ENCODE results near the gene TASOR. TPM values are rescaled to one million over a fixed set of nuclear protein-coding genes. Genes with fewer than 3 reads are reported as not detected.

Gene TASOR
- total RNA-seq, 2 donors from 2014 or later = 62.5 to 94.2 TPM

- Histone ChIP-seq H3K9me3 (ENCODE audit: control insufficient read depth, low read length) (peaks cover 3% of the 10 kb centered on the region), H3K27me3 (ENCODE audit: control insufficient read depth, insufficient read depth, low read length, poor library complexity, severe bottlenecking) (no peaks in the 10 kb centered on the region), H3K9ac (ENCODE audit: extremely low read depth, low read length, poor library complexity, severe bottlenecking) (no peak overlapping the region), H3K4me3 (ENCODE audit: low read length) (no peak overlapping the region), H3K27ac (ENCODE audit: low read depth, low read length) (no peak overlapping the region), H3K4me1 (ENCODE audit: control insufficient read depth, insufficient read depth, low read length) (no peaks in the 10 kb centered on the region), H3K36me3 (ENCODE audit: control insufficient read depth, insufficient read depth, low read length) (peaks cover 98% of the 10 kb centered on the region)
- WGBS, 2 experiments (ENCODE audit: insufficient coverage in 1 of 2, insufficient read length in 1 of 2) = 99 to 100% methylated on average over 2 of the region's 2 CpGs
- H3K4me3 Mint-ChIP-seq = no peak overlapping the region
- no peaks in the 10 kb centered on the region for H3K4me1 Mint-ChIP-seq
- no peaks in the 10 kb centered on the region for H3K27me3 Mint-ChIP-seq (ENCODE audit: insufficient read depth)
- peaks cover 68% of the 10 kb centered on the region for H3K36me3 Mint-ChIP-seq (ENCODE audit: low read depth)
- H3K27ac Mint-ChIP-seq = peak overlapping the region; percentile 22
- H3K9me3 Mint-ChIP-seq = no peaks in the 10 kb centered on the region
- no peak for DNase-seq
- TF ChIP-seq, protein P1, sequence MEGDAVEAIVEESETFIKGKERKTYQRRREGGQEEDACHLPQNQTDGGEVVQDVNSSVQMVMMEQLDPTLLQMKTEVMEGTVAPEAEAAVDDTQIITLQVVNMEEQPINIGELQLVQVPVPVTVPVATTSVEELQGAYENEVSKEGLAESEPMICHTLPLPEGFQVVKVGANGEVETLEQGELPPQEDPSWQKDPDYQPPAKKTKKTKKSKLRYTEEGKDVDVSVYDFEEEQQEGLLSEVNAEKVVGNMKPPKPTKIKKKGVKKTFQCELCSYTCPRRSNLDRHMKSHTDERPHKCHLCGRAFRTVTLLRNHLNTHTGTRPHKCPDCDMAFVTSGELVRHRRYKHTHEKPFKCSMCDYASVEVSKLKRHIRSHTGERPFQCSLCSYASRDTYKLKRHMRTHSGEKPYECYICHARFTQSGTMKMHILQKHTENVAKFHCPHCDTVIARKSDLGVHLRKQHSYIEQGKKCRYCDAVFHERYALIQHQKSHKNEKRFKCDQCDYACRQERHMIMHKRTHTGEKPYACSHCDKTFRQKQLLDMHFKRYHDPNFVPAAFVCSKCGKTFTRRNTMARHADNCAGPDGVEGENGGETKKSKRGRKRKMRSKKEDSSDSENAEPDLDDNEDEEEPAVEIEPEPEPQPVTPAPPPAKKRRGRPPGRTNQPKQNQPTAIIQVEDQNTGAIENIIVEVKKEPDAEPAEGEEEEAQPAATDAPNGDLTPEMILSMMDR (conservative IDR thresholded peaks at IDR 0.05) = no peak
Observed at GRCh38 chr3:56664823-56665222, 18.2 kb downstream of the TASOR start.

DNA sequence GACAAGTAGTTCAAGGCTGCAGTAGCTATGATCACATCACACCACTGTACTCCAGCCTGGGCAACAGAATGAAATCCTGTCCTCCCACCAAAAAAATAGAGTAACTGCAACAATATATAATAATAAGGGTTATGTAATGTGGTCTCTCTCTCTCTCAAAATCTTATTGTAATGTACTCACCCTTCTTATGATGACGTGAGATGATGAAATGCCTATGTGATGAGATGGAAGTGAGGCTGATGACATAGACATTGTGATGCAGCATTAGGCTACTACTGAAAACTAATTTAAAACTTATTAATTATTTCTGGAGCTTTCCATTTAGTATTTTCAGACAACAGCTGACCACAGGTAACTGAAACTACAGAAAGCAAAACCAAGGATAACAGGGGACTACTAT, 27.4 kb downstream of the TASOR start:
- TF ChIP-seq, protein P1 (conservative IDR thresholded peaks at IDR 0.05) = no peak
- H3K27me3 Mint-ChIP-seq (ENCODE audit: insufficient read depth) = no peaks in the 10 kb centered on the region
- H3K36me3 Mint-ChIP-seq (ENCODE audit: low read depth) = peaks cover 78% of the 10 kb centered on the region
- H3K4me1 Mint-ChIP-seq = peaks cover 2% of the 10 kb centered on the region
- H3K4me3 Mint-ChIP-seq = no peak overlapping the region
- Histone ChIP-seq H3K9me3 (ENCODE audit: control insufficient read depth, low read length) (no peaks in the 10 kb centered on the region), H3K9ac (ENCODE audit: extremely low read depth, low read length, poor library complexity, severe bottlenecking) (no peak overlapping the region), H3K27me3 (ENCODE audit: control insufficient read depth, insufficient read depth, low read length, poor library complexity, severe bottlenecking) (no peaks in the 10 kb centered on the region), H3K36me3 (ENCODE audit: control insufficient read depth, insufficient read depth, low read length) (peaks cover 95% of the 10 kb centered on the region), H3K4me1 (ENCODE audit: control insufficient read depth, insufficient read depth, low read length) (no peaks in the 10 kb centered on the region), H3K27ac (ENCODE audit: low read depth, low read length) (no peak overlapping the region), H3K4me3 (ENCODE audit: low read length) (no peak overlapping the region)
- H3K27ac Mint-ChIP-seq = no peak overlapping the region
- no peak for DNase-seq
- 100% methylated on average over 1 of the region's 1 CpG; no CpG with 5 or more reads in 1 of the 2 experiments for WGBS, 2 experiments (ENCODE audit: insufficient coverage in 1 of 2, insufficient read length in 1 of 2)
- H3K9me3 Mint-ChIP-seq = no peaks in the 10 kb centered on the region

DNA sequence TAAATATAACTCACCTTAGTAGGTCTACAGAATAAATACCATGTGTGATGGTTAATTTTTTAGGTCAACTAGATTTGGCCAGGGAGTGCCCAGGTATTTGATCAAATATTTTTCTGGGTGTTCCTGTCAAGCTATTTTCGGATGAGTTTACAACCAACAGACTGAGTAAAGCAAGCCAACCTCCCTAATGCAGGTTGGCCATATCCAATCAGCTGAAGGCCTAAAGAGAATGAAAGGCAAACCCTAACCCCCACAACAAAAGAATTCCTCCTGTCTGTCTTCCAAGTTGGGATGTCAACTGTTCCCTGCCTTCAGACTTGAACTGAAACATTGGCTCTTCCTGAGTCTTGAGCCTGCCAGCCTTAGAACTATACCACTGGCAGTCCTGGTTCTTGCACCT, 28.6 kb downstream of the TASOR start:
- Mint-ChIP-seq H3K27me3 (ENCODE audit: insufficient read depth) (no peaks in the 10 kb centered on the region), H3K9me3 (no peaks in the 10 kb centered on the region), H3K27ac (peak overlapping the region; percentile 48), H3K36me3 (ENCODE audit: low read depth) (peaks cover 77% of the 10 kb centered on the region), H3K4me3 (no peak overlapping the region), H3K4me1 (peaks cover 2% of the 10 kb centered on the region)
- 92 to 100% methylated on average over 1 of the region's 1 CpG for WGBS, 2 experiments (ENCODE audit: insufficient coverage in 1 of 2, insufficient read length in 1 of 2)
- Histone ChIP-seq H3K4me1 (ENCODE audit: control insufficient read depth, insufficient read depth, low read length) (no peaks in the 10 kb centered on the region), H3K27me3 (ENCODE audit: control insufficient read depth, insufficient read depth, low read length, poor library complexity, severe bottlenecking) (no peaks in the 10 kb centered on the region), H3K9ac (ENCODE audit: extremely low read depth, low read length, poor library complexity, severe bottlenecking) (no peak overlapping the region), H3K4me3 (ENCODE audit: low read length) (no peak overlapping the region), H3K9me3 (ENCODE audit: control insufficient read depth, low read length) (no peaks in the 10 kb centered on the region), H3K36me3 (ENCODE audit: control insufficient read depth, insufficient read depth, low read length) (peaks cover 94% of the 10 kb centered on the region), H3K27ac (ENCODE audit: low read depth, low read length) (no peak overlapping the region)
- no peak for DNase-seq
- TF ChIP-seq, protein P1 (conservative IDR thresholded peaks at IDR 0.05) = no peak
